Activated CD4-positive, alpha-beta T cell treated with anti-CD3 and anti-CD28 coated beads for 48 hours (primary cell): ENCODE data around the gene SERPINA5.
"Not testable (repeated sequence)": the region's sequence is repeated elsewhere in the genome, so short reads cannot be mapped to it uniquely, and the experiment has no call there.

Experiments used
- DNase-seq: peaks from one replicate; pipeline ENCODE4 v3.0.0-alpha.2; 2020

The SERPINA5 gene

DNA sequence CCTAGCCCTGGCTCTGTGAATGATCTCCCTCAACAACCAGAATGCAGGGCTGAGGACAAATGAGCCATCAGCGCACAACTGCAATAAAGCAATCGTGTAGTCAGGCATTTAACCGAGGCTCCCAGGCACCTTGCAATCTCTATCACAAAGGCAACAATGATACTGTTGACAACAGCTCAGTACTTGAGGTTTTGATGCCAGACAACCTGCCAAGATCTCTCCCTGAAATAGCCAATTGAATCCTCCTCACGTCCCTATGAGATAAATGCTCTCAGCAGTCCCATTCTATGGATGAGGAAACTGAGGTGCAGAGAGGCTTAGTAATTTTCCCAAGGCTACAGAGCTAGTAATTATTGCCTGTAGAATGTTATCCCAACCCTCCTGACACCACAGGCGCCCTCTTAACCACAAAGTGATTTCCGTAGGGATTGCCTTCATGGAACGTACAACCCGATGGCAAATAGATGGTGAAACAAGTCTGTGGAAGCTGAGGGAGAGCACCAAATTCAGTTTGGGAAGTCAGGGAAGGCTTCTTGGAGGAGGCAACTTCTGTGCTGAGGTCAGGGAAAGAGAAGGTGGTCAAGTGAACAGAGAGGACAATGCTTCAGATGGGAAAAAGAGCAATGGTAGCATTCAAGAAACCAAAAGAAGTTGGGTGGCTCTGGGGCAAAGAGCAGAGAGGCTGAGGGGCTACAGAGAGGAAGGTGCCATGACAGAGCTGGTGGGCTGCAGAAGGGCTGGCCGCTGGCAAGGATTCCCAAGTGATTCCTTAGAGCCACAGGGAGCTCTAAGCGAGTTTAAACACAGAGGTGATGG, 43.5 kb downstream of the SERPINA5 start:
- no peak for DNase-seq

DNA sequence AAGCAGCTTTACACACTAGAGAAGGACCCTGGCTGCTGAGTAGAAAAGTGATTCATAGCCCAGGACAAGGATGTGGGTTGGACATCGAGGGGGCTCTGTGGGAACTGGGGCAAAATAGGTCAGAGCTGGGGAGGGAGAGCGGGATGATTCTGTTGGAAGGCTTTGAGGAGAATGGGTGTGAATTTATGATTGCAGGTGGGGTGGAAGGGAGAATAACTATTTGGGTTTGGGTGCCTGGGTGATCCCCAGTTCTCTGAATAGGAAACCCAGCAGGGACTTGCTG, 44.1 kb downstream of the SERPINA5 start:
- no peak for DNase-seq

DNA sequence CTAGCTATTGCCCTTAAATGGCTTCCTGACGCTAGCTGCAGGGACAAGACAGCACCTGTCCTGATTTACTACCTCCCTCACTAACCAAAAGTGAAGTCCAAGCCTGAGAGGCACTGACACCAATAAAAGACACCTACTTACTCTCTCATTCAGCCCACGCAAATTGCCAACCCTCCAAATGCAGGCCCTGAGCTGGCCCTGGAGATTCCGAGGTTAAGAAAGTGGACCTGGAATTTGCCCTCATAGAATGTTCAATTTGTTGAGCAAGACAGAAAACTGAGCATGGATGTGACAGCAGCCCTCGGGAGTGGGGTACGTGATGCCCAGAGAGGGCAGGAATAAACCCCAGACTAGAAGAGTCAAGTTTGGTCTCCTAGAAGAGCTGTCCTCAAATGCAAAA, 47.4 kb downstream of the SERPINA5 start:
- no peak for DNase-seq

GRCh38 chr14:94630396-94630795, 49.2 kb downstream of the SERPINA5 start:
- no peak for DNase-seq

DNA sequence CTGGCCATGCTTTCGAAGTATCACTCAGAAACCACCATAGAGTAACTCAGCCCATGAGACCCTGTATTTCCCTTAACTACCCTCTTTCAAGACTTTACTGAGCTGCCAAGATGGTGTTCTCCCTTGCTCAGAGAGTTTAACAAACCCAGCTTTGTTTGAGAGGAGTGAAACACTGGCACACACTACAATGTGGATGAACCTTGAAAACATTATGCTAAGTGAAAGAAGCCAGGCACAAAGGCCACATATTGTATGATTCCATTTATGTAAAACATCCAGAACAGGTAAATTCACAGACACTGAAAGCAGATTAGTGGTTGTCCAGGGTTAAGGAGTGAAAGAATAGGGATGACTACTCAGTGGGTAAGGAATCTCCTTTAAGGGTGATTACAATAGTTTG, 49.8 kb downstream of the SERPINA5 start:
- DNase-seq = no peak

DNA sequence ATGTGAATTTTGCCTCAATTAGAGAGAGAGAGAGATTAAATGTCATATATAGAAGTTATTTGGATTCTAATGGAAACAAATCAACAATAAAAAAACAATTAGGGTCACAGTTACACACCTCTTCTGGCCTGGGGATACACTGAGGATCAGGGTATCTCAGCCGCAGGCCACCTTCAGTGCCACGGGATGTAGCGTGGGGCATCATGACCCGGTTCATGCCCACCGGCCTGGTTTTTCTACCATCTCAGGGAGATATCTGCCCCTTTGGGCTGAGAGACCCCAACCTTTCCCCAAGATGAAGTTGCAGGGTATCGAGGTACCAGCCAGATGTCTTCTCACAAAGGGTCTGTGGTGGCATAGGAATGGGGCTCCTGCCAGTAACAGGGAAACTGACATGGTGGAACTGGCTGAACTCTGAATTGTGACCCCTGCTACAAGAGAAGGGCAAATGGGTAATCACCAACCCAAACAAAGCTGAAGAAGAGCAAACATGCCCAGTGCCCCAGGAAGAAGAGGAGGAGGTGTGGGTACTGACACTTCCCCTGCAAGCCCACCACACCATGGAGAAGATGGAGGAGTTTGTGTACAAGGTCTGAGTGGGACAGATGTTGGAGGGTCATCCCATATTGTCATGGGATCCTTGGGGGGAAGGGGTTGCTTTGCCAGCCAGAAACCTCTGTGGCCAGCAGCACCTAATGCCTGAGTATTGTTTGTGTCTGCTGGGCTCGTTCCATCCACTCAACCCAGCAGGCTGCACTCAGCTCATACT, 50.5 kb downstream of the SERPINA5 start:
- DNase-seq = no peak

DNA sequence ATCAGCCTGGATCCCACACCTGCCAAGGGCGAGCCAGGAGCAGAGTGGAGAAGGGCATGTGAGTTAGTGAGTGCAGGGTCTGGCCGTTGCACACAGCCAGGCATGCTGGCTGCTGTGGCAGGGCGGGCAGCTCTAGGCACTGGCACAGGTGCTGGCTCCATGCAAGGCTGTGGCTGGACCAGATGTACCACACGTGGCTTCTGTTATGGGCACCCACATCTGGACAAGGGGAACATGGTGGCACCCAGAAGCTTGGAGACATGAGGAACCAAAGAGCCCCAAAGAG, 51.0 kb downstream of the SERPINA5 start:
- no peak for DNase-seq

GRCh38 chr14:94633121-94633520, 51.9 kb downstream of the SERPINA5 start:
- no peak for DNase-seq

GRCh38 chr14:94635154-94635553, 53.9 kb downstream of the SERPINA5 start:
- DNase-seq = no peak

GRCh38 chr14:94636744-94637412, 55.7 kb downstream of the SERPINA5 start:
- no peak for DNase-seq

DNA sequence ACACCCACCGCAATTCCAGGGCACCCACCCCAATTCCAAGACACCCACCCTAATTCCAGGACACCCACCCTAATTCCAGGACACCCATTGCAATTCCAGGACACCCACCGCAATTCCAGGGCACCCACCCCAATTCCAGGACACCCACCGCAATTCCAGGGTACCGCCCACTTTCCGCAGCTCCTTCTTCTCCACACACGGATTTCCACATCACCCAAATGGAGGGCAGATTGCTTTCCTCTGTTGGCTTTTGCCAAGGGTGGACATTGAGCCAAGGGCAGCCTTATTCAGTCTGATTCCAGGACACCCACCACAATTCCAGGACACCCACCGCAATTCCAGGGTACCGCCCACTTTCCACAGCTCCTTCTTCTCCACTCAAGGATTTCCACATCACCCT, 56.6 kb downstream of the SERPINA5 start:
- DNase-seq = not testable (repeated sequence)

DNA sequence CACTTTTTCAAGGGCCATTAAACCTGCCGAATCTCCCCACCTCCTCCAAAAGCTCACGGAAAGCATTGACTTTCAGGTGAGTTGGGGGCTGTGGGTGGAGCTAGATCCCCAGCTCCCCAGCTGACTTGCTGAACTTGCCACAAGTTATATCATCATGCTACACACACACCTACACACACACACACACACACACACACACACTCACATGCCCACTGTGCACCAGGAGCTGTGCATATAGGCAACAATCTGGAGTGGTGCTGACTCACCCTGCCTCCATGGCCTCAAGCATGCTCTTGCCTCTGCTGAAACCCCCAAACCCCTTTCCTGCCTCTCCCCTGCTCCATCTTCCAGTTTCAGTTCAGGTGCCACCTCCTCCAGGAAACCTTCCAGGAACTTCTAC, 57.1 kb downstream of the SERPINA5 start:
- DNase-seq = no peak

- no peak for DNase-seq
Measured at GRCh38 chr14:94638961-94639817, 58.0 kb downstream of the SERPINA5 start.

- no peak for DNase-seq
Measured at GRCh38 chr14:94640721-94641631, 59.8 kb downstream of the SERPINA5 start.

DNA sequence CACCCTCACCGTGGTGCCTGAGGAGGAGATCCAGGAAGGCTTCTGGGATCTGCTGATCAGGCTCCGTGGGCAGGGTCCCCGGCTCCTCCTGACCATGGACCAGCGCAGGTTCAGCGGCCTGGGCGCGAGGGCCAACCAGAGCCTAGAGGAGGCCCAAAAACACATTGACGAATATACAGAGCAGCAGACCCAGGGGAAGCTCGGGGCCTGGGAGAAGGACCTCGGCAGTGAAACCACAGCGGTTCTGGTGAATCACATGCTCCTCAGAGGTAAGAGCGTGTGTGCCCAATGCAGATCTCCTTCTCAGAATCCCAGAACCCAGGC, 60.4 kb downstream of the SERPINA5 start:
- DNase-seq = no peak
